Keratinocyte (primary cell): ENCODE results near the gene LHFPL2. TPM values are rescaled to one million over a fixed set of nuclear protein-coding genes. Genes with fewer than 3 reads are reported as not detected.

Source experiments
- DNase-seq: peaks from one replicate; pipeline ENCODE4 v3.0.0-alpha.2; 2011; ENCODE audit warnings: low read depth, missing footprints, low spot score
- FAIRE-seq: peaks from 2 replicates; lab custom pipeline; 2011; peaks lifted over from hg19 to GRCh38; lab: Jason Lieb, UNC
- H2AFZ ChIP-seq: 2 replicates; pipeline ENCODE4 v1.6.0; 2012; ENCODE audit warnings: low read length, control low read depth, inconsistent platforms; ENCODE audit not compliant: control insufficient read depth
- H3K27ac ChIP-seq: 2 replicates; pipeline ENCODE4 v1.5.1; 2011; ENCODE audit warnings: low read length; ENCODE audit not compliant: control insufficient read depth, insufficient read depth
- H3K27me3 ChIP-seq: 3 replicates; pipeline ENCODE4 v1.6.0; 2011; ENCODE audit warnings: low read length; ENCODE audit not compliant: control insufficient read depth, insufficient read depth; ENCODE audit errors: extremely low read depth
- H3K36me3 ChIP-seq, 2 experiments: 2 replicates in 1 of 2; 3 replicates in 1 of 2; pipeline ENCODE4 v1.5.1; 2011; ENCODE audit warnings: low read length in 2 of 2, mild to moderate bottlenecking in 1 of 2; ENCODE audit not compliant: control insufficient read depth in 2 of 2, insufficient read depth in 2 of 2; ENCODE audit errors: extremely low read depth in 1 of 2
- H3K4me1 ChIP-seq: 3 replicates; pipeline ENCODE4 v1.5.1; 2011; ENCODE audit warnings: low read length; ENCODE audit not compliant: control insufficient read depth, insufficient read depth; ENCODE audit errors: extremely low read depth
- H3K4me2 ChIP-seq: 3 replicates; pipeline ENCODE4 v1.6.0; 2011; ENCODE audit warnings: low read depth, low read length; ENCODE audit not compliant: control insufficient read depth, insufficient read depth; ENCODE audit errors: extremely low read depth
- H3K4me3 ChIP-seq, 3 experiments: fragments of 200-600 bp in 1 of 3; sonication (generic) in 1 of 3; 2 replicates in 2 of 3; 3 replicates in 1 of 3; pipeline ENCODE4 v1.5.1; 2011 to 2016; ENCODE audit warnings: low read length in 3 of 3, mild to moderate bottlenecking in 3 of 3, control low read depth in 2 of 3, inconsistent platforms in 1 of 3, low read depth in 1 of 3, mixed read lengths in 1 of 3, mixed run types in 1 of 3, moderate library complexity in 1 of 3; ENCODE audit not compliant: control insufficient read depth in 2 of 3, insufficient read depth in 2 of 3; ENCODE audit errors: extremely low read depth in 1 of 3
- H3K79me2 ChIP-seq: 2 replicates; pipeline ENCODE4 v1.6.0; 2012; ENCODE audit warnings: low read length; ENCODE audit not compliant: control insufficient read depth, insufficient read depth
- H3K9ac ChIP-seq: 3 replicates; pipeline ENCODE4 v1.6.0; 2011; ENCODE audit warnings: low read length; ENCODE audit not compliant: control insufficient read depth, insufficient read depth; ENCODE audit errors: extremely low read depth
- H3K9me1 ChIP-seq: 3 replicates; pipeline ENCODE4 v1.6.0; 2011; ENCODE audit warnings: low read length; ENCODE audit not compliant: control insufficient read depth, insufficient read depth; ENCODE audit errors: extremely low read depth
- H3K9me3 ChIP-seq: 2 replicates; pipeline ENCODE4 v1.5.1; 2012; ENCODE audit warnings: low read depth, low read length; ENCODE audit not compliant: control insufficient read depth
- H4K20me1 ChIP-seq: 3 replicates; pipeline ENCODE4 v1.6.0; 2011; ENCODE audit warnings: low read length; ENCODE audit not compliant: control insufficient read depth, insufficient read depth; ENCODE audit errors: extremely low read depth
- CTCF ChIP-seq, 3 experiments: IDR thresholded peaks in 1 of 3; conservative IDR thresholded peaks in 1 of 3; optimal IDR thresholded peaks in 1 of 3; 2 replicates in 2 of 3; 3 replicates in 1 of 3; pipeline versions ENCODE3 to v1.5.1; 2011; ENCODE audit warnings: low read length in 3 of 3, mild to moderate bottlenecking in 3 of 3, moderate library complexity in 2 of 3, control low read depth in 1 of 3, inconsistent platforms in 1 of 3; ENCODE audit not compliant: insufficient read depth in 2 of 3; ENCODE audit errors: extremely low read depth in 1 of 3
- EZH2 ChIP-seq: IDR thresholded peaks from one replicate; pipeline ENCODE4 v1.6.1; 2012; ENCODE audit warnings: inconsistent platforms, mild to moderate bottlenecking, low read length, moderate library complexity
- dilution Hi-C: fragments of 300-500 bp; cut with MboI; formaldehyde crosslinking; loops from one replicate; pipeline ENCODE4 v1.7.0; 2020; ENCODE audit warnings: low sequenced_read_pairs; ENCODE audit not compliant: extremely low pct_ligation_motif_present
- polyA plus RNA-seq, 5 experiments: library from polyadenylated mRNA; depleted of rRNA in 3 of 5; stranded (reverse) in 3 of 5; stranded (forward) in 1 of 5; unstranded in 1 of 5; fragments of >200 nt; gene quantifications; 1 replicate in 1 of 5; 2 replicates in 3 of 5; 3 replicates in 1 of 5; pipeline versions ENCODE4 v1.2.1 to v1.2.3, GENCODE V29; 2011 to 2012; ENCODE audit warnings: missing spikeins in 2 of 5, low read depth in 1 of 5, low replicate concordance in 1 of 5

The LHFPL2 gene
- polyA plus RNA-seq, 1 donor (not counting 4 experiments of a cell fraction or from before 2014, with no cell fraction given) = 11.4 TPM

DNA sequence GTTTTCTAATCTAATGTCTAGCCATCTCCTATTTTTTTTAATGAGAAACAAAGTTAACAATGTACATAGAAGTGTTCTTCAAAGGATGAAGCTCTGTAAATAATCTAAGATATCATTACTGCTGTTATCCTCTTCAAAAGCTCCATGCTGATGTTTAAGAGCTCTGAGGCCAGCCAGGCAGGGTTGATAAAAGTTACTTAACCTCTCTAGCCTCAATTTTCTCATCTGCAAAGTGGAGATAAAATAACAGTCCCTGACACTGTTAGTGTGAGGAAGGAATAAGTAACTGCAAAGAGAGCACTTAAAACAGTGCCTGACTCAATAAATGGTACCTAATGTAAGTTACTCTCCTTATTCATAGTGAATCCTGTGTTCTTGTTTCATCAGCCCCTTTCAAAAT lies 60.1 kb downstream of the LHFPL2 start:
- H3K27me3 ChIP-seq = no peaks in the 10 kb centered on the region

GRCh38 chr5:78587775-78588291 lies 60.7 kb downstream of the LHFPL2 start:
- Histone ChIP-seq H3K27ac (no peak overlapping the region), H2AFZ (no peak overlapping the region), H3K4me1 (peaks cover 25% of the 10 kb centered on the region), H3K9ac (no peak overlapping the region), H3K9me1 (no peaks in the 10 kb centered on the region), H3K79me2 (peaks cover 5% of the 10 kb centered on the region), H3K36me3 (peaks cover 0 to 1% of the 10 kb centered on the region in 2 experiments), H3K27me3 (no peaks in the 10 kb centered on the region), H3K4me3 (no peak overlapping the region), H3K4me2 (no peak overlapping the region), H4K20me1 (no peaks in the 10 kb centered on the region), H3K9me3 (no peaks in the 10 kb centered on the region)
- TF ChIP-seq CTCF (optimal IDR thresholded peaks at IDR 0.05 in 1 of 3, IDR thresholded peaks at IDR 0.05 in 1 of 3, conservative IDR thresholded peaks at IDR 0.05 in 1 of 3; ENCODE audit: extremely low read depth in 1 of 3, insufficient read depth in 2 of 3, low read length in 3 of 3) (no peak), EZH2 (no peak)
- FAIRE-seq (no peak), DNase-seq (no peak)
- dilution Hi-C loops = no loop called here

More for the DNA sequence above, 60.1 kb downstream of the LHFPL2 start:
- H3K9me1 ChIP-seq = no peaks in the 10 kb centered on the region
- no peaks in the 10 kb centered on the region for H4K20me1 ChIP-seq
- FAIRE-seq (no peak), DNase-seq (no peak)
- H3K79me2 ChIP-seq = peaks cover 10% of the 10 kb centered on the region
- H3K36me3 ChIP-seq = peaks cover 0 to 1% of the 10 kb centered on the region in 2 experiments
- no peak overlapping the region for H3K9ac ChIP-seq
- no peaks in the 10 kb centered on the region for H3K9me3 ChIP-seq
- H3K4me1 ChIP-seq = peaks cover 25% of the 10 kb centered on the region
- H3K4me3 ChIP-seq = no peak overlapping the region
- dilution Hi-C loops = no loop called here
- TF ChIP-seq EZH2 (no peak), CTCF (optimal IDR thresholded peaks at IDR 0.05 in 1 of 3, IDR thresholded peaks at IDR 0.05 in 1 of 3, conservative IDR thresholded peaks at IDR 0.05 in 1 of 3; ENCODE audit: extremely low read depth in 1 of 3, insufficient read depth in 2 of 3, low read length in 3 of 3) (no peak)
- H3K27ac ChIP-seq = no peak overlapping the region
- H2AFZ ChIP-seq = no peak overlapping the region
- no peak overlapping the region for H3K4me2 ChIP-seq
